Mammary microvascular endothelial cell (primary cell): ENCODE results near the gene SIK3. TPM values are rescaled to one million over a fixed set of nuclear protein-coding genes. Genes with fewer than 3 reads are reported as not detected.

Source experiments
- total RNA-seq: library from RNA; depleted of rRNA; stranded (reverse); fragments of >200 nt; gene quantifications from 2 replicates; pipeline ENCODE4 v1.2.3, GENCODE V29; 2015

Gene SIK3
- 8.1 and 10.9 TPM in 2 replicates for total RNA-seq

GRCh38 chr11:117098269-117099232, at the start of gene SIK3:
Gene SIK3, minus strand, starts transcription at chr11:117098428. Its CDS starts 13 bp downstream, at chr11:117098415.

GRCh38 chr11:117143871-117144476, 45.7 kb upstream of the SIK3 start, which contains the start of gene PAFAH1B2:
Gene PAFAH1B2, plus strand, starts transcription at chr11:117144287. Its CDS starts 8,161 bp downstream, at chr11:117152448.

GRCh38 chr11:116837231-116838091, 260.8 kb downstream of the SIK3 start, which contains the start of gene APOA1:
Gene APOA1, minus strand, starts transcription at chr11:116837622. Its CDS starts 235 bp downstream, at chr11:116837387.

GRCh38 chr11:116829525-116830183, 268.6 kb downstream of the SIK3 start, which contains the start of gene APOC3:
Gene APOC3, plus strand, starts transcription at chr11:116829907. Its CDS starts 676 bp downstream, at chr11:116830583.

GRCh38 chr11:116823031-116823843, 275.0 kb downstream of the SIK3 start, which contains the start of gene APOA4:
Gene APOA4, minus strand, starts transcription at chr11:116823304. Its CDS starts 113 bp downstream, at chr11:116823191.

Other genes starting within 250 kb of the SIK3 start
- 102 and 104 TPM in 2 replicates for gene PAFAH1B2, start 45.9 kb upstream of the SIK3 start, total RNA-seq
- gene SIDT2, start 80.3 kb upstream of the SIK3 start, total RNA-seq: 10.1 and 11.0 TPM in 2 replicates
- gene TAGLN, start 100.9 kb upstream of the SIK3 start, total RNA-seq: 58.5 and 66.9 TPM in 2 replicates
- 48.4 and 57.8 TPM in 2 replicates for gene PCSK7, start 133.6 kb upstream of the SIK3 start, total RNA-seq
- 5.5 and 7.7 TPM in 2 replicates for gene RNF214, start 134.2 kb upstream of the SIK3 start, total RNA-seq
- gene BACE1-AS, start 192.9 kb upstream of the SIK3 start, total RNA-seq: 0.89 and 2.1 TPM in 2 replicates
- gene BACE1, start 217.8 kb upstream of the SIK3 start, total RNA-seq: 15.7 and 17.4 TPM in 2 replicates
- 23.8 and 26.2 TPM in 2 replicates for gene CEP164, start 229.4 kb upstream of the SIK3 start, total RNA-seq